ENCODE results near the gene MAML3.

GRCh38 chr4:140121646-140122045 lies 32.3 kb downstream of the MAML3 start:
- TF ChIP-seq CTCF (IDR thresholded peaks at IDR 0.05; ENCODE audit: low read length) (no peak), EZH2 (IDR thresholded peaks at IDR 0.05; ENCODE audit: borderline replicate concordance, low read length) (no peak)
